Hepatocyte (in vitro differentiated cells): ENCODE results near the gene WNT7B. TPM values are rescaled to one million over a fixed set of nuclear protein-coding genes. Genes with fewer than 3 reads are reported as not detected.

Experiments
- DNase-seq: peaks from one replicate; pipeline ENCODE4 v3.0.0-alpha.2; 2016; ENCODE audit warnings: low spot score
- H2AFZ ChIP-seq: fragments of 200-600 bp; sonication (generic); 2 replicates; pipeline ENCODE4 v1.6.0; 2016; ENCODE audit warnings: antibody characterized with exemption, mild to moderate bottlenecking
- H3K27ac ChIP-seq: fragments of 200-600 bp; sonication (generic); 2 replicates; pipeline ENCODE4 v1.5.1; 2016; ENCODE audit warnings: mild to moderate bottlenecking
- H3K27me3 ChIP-seq: fragments of 200-600 bp; sonication (generic); 2 replicates; pipeline ENCODE4 v1.6.1; 2016
- H3K36me3 ChIP-seq: fragments of 200-600 bp; sonication (generic); replicated peaks from 2 replicates; pipeline ENCODE4 v1.5.1; 2016; ENCODE audit warnings: low read depth; ENCODE audit not compliant: insufficient read depth
- H3K4me1 ChIP-seq: fragments of 200-600 bp; sonication (generic); 2 replicates; pipeline ENCODE4 v1.5.1; 2016; ENCODE audit warnings: mild to moderate bottlenecking, moderate library complexity; ENCODE audit not compliant: insufficient read depth
- H3K4me2 ChIP-seq: fragments of 200-600 bp; sonication (generic); 2 replicates; pipeline ENCODE4 v1.6.0; 2016
- H3K4me3 ChIP-seq: fragments of 200-600 bp; sonication (generic); 2 replicates; pipeline ENCODE4 v1.5.1; 2016; ENCODE audit warnings: mild to moderate bottlenecking
- H3K79me2 ChIP-seq: fragments of 200-600 bp; sonication (generic); 2 replicates; pipeline ENCODE4 v1.6.0; 2017; ENCODE audit warnings: mild to moderate bottlenecking
- H3K9me2 ChIP-seq: fragments of 200-600 bp; sonication (generic); replicated peaks from 2 replicates; pipeline ENCODE4 v1.6.0; 2017; ENCODE audit warnings: mild to moderate bottlenecking; ENCODE audit not compliant: insufficient read depth
- H3K9me3 ChIP-seq: fragments of 200-600 bp; sonication (generic); 2 replicates; pipeline ENCODE4 v1.5.1; 2016; ENCODE audit warnings: low read depth, mild to moderate bottlenecking
- H4K20me1 ChIP-seq: fragments of 200-600 bp; sonication (generic); 2 replicates; pipeline ENCODE4 v1.6.0; 2016; ENCODE audit warnings: mild to moderate bottlenecking; ENCODE audit not compliant: insufficient read depth, poor library complexity, severe bottlenecking
- EZH2 ChIP-seq: fragments of 200-600 bp; sonication (generic); IDR thresholded peaks from 2 replicates; pipeline ENCODE4 v1.6.1; 2016; ENCODE audit warnings: antibody characterized with exemption, mild to moderate bottlenecking, borderline replicate concordance
- EZH2phosphoT487 ChIP-seq: fragments of 200-600 bp; sonication (generic); IDR thresholded peaks from one replicate; pipeline ENCODE4 v1.6.1; 2018; ENCODE audit warnings: antibody characterized with exemption, mild to moderate bottlenecking, low read depth, moderate library complexity; ENCODE audit not compliant: unreplicated experiment, severe bottlenecking
- WGBS: methylation state at CpG from one replicate; pipeline ENCODE4 v1.1.6; 2016; ENCODE audit warnings: low lambda C conversion rate; ENCODE audit errors: missing lambda C conversion rate; 5-methylcytosine and 5-hydroxymethylcytosine counted together
- polyA plus RNA-seq: library from polyadenylated mRNA; unstranded; fragments of >200 nt; fragmentation: Nextera tagmentation; extraction: Ambion mirVana; gene quantifications from 2 replicates; pipeline ENCODE4 v1.2.1, GENCODE V29; 2016
- total RNA-seq: library from RNA; depleted of rRNA; stranded (reverse); fragments of >200 nt; gene quantifications from 2 replicates; pipeline ENCODE4 v1.2.3, GENCODE V29; 2014
- TF ChIP-seq, protein P1 (sequence below): fragments of 200-600 bp; sonication (generic); IDR thresholded peaks from 2 replicates; pipeline ENCODE4 v1.5.1; 2016; ENCODE audit warnings: antibody characterized with exemption, mild to moderate bottlenecking; ENCODE audit not compliant: poor library complexity

The WNT7B gene
- total and polyA plus RNA-seq, 2 experiments from 2014 or later, result 1.9 to 2.4 TPM

DNA sequence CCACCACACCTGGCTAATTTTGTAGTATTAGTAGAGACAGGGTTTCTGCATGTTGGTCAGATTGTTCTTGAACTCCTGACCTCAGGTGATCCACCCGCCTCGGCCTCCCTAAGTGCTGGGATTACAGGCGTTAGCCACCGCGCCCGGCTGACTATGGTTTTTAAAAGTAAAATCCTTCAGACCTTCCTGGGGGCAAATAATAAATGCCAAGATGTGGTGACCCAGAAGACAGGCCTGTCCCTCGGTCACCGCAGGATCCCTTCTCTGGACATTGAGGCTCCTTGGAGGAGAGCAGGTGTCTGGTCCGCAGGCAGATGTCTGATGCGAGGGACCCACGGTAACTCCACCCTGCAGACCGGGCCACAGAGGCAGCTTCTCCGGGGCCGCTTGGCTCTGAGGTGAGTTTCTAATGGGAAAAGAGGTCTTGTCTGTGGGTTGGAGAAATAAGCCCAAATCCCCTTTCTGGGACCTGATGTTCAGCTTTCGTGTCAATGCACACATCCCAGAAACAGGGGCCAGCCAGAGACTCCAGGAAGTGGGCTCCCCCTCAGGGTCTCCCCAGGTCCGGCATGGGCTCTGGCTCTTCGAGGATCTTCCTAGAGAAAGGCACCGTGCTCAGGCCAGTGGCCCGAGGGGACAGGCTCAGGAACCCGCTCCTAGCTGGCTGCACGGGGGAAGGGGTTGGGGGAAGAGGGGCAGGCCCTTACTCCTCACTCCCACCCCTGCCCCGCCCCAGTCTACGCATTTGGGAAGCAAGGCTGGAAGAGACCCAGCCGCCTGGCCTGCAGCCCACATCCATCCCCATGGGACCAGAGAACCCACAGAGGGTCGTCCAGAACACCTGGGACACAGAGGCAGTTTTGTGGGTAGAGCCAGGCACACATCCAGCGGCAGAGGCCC, 100.6 kb downstream of the WNT7B start:
- 91% methylated on average over 24 of the region's 26 CpGs for WGBS
- Histone ChIP-seq H4K20me1 (no peaks in the 10 kb centered on the region), H3K4me1 (no peaks in the 10 kb centered on the region), H3K9me3 (peaks cover 7% of the 10 kb centered on the region), H3K36me3 (no peaks in the 10 kb centered on the region), H3K4me3 (no peak overlapping the region), H3K27ac (no peak overlapping the region), H2AFZ (no peak overlapping the region), H3K79me2 (no peaks in the 10 kb centered on the region), H3K4me2 (no peak overlapping the region), H3K9me2 (no peaks in the 10 kb centered on the region), H3K27me3 (peaks cover 15% of the 10 kb centered on the region)
- TF ChIP-seq, protein P1, sequence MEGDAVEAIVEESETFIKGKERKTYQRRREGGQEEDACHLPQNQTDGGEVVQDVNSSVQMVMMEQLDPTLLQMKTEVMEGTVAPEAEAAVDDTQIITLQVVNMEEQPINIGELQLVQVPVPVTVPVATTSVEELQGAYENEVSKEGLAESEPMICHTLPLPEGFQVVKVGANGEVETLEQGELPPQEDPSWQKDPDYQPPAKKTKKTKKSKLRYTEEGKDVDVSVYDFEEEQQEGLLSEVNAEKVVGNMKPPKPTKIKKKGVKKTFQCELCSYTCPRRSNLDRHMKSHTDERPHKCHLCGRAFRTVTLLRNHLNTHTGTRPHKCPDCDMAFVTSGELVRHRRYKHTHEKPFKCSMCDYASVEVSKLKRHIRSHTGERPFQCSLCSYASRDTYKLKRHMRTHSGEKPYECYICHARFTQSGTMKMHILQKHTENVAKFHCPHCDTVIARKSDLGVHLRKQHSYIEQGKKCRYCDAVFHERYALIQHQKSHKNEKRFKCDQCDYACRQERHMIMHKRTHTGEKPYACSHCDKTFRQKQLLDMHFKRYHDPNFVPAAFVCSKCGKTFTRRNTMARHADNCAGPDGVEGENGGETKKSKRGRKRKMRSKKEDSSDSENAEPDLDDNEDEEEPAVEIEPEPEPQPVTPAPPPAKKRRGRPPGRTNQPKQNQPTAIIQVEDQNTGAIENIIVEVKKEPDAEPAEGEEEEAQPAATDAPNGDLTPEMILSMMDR, result no peak
- TF ChIP-seq EZH2phosphoT487 (no peak), EZH2 (no peak)
- DNase-seq, result no peak

DNA sequence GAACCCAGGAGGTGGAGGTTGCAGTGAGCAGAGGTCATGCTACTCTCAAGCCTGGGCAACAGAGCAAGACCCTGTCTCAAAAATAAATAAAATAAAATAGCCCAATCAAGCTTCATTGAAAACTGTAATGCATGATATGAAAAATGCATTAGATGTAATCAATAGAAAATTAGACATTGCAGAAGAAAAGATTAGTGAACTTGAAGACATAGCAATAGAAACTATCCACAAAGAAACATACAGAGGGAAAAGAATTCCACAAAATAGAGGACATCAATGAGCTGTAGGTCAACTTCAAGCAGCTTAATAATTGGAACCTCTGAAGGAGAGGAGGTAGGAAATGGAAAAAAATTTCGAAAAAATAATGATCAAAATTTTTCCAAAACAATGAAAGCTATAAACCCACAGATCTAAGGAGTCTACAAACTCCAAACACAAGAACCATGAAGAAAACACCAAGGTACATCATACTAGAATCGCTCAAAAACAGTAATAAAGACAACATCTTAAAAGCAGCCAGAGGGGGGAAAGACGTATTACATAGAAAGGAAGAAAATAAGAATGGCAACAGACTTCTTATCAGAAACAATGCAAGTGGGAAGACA, 104.2 kb downstream of the WNT7B start:
- TF ChIP-seq EZH2phosphoT487 (no peak), EZH2 (no peak)
- TF ChIP-seq, protein P1, result no peak
- Histone ChIP-seq H3K36me3 (no peaks in the 10 kb centered on the region), H3K9me2 (no peaks in the 10 kb centered on the region), H3K9me3 (peaks cover 7% of the 10 kb centered on the region), H3K79me2 (no peaks in the 10 kb centered on the region), H3K4me2 (no peak overlapping the region), H2AFZ (no peak overlapping the region), H3K4me1 (peaks cover under 1% of the 10 kb centered on the region), H4K20me1 (no peaks in the 10 kb centered on the region), H3K4me3 (no peak overlapping the region), H3K27ac (no peak overlapping the region), H3K27me3 (peaks cover 33% of the 10 kb centered on the region)
- 97% methylated on average over 3 of the region's 3 CpGs for WGBS
- DNase-seq, result no peak

DNA sequence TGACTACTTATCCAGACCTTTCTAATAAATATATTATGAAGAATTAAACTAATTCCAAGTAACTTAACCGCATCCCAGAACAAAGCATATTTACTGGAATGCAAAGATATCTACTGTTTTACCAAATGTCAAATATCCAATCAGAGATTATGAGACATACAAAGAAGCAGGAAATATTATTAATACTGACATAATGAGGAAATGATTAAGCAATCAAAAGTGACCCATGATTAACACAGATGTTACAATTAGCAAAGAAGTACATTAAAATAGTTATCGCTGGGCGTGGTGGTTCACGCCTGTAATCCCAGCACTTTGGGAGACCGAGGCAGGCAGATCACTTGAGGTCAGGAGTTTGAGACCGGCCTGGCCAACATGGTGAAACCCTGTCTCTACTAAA, 105.2 kb downstream of the WNT7B start:
- no peak overlapping the region for H3K4me2 ChIP-seq
- H3K9me2 ChIP-seq, result no peaks in the 10 kb centered on the region
- H3K36me3 ChIP-seq, result no peaks in the 10 kb centered on the region
- H3K4me1 ChIP-seq, result peaks cover 11% of the 10 kb centered on the region
- no peaks in the 10 kb centered on the region for H3K79me2 ChIP-seq
- H2AFZ ChIP-seq, result no peak overlapping the region
- no peak for DNase-seq
- H3K4me3 ChIP-seq, result no peak overlapping the region
- no peak for TF ChIP-seq EZH2
- no peak for TF ChIP-seq EZH2phosphoT487
- TF ChIP-seq, protein P1, result no peak
- H3K27ac ChIP-seq, result no peak overlapping the region
- peaks cover 7% of the 10 kb centered on the region for H3K9me3 ChIP-seq
- 99% methylated on average over 6 of the region's 6 CpGs for WGBS
- no peaks in the 10 kb centered on the region for H4K20me1 ChIP-seq
- H3K27me3 ChIP-seq, result peaks cover 38% of the 10 kb centered on the region

Other genes starting within 250 kb of the WNT7B start
- gene PPARA, start 173.4 kb upstream of the WNT7B start, total RNA-seq, result 28.0 and 31.0 TPM in 2 replicates
- 12.3 and 13.7 TPM in 2 replicates for gene PPARA, start 173.4 kb upstream of the WNT7B start, polyA plus RNA-seq